Esophagus squamous epithelium (tissue), 4 donors: ENCODE data around the gene CITED1.

Source experiments
- POLR2A ChIP-seq, 4 donors: fragments of 450-650 bp; IDR thresholded peaks; one replicate each; pipeline ENCODE4 v1.6.1; 2017; ENCODE audit warnings: antibody characterized with exemption in 4 of 4, mild to moderate bottlenecking in 4 of 4, moderate library complexity in 3 of 4
- TF ChIP-seq, protein P1 (sequence below), 6 experiments: fragments of 450-650 bp in 4 of 6; fragments of 200-600 bp in 2 of 6; sonication (generic) in 2 of 6; IDR thresholded peaks; one replicate each; pipeline ENCODE4 v1.5.1; 2016 to 2019; ENCODE audit warnings: antibody characterized with exemption in 6 of 6, mild to moderate bottlenecking in 4 of 6, moderate library complexity in 4 of 6

GRCh38 chrX:72280321-72280845, 25.3 kb downstream of the CITED1 start:
- TF ChIP-seq POLR2A (IDR thresholded peaks at IDR 0.05) = no peak
- TF ChIP-seq, protein P1, sequence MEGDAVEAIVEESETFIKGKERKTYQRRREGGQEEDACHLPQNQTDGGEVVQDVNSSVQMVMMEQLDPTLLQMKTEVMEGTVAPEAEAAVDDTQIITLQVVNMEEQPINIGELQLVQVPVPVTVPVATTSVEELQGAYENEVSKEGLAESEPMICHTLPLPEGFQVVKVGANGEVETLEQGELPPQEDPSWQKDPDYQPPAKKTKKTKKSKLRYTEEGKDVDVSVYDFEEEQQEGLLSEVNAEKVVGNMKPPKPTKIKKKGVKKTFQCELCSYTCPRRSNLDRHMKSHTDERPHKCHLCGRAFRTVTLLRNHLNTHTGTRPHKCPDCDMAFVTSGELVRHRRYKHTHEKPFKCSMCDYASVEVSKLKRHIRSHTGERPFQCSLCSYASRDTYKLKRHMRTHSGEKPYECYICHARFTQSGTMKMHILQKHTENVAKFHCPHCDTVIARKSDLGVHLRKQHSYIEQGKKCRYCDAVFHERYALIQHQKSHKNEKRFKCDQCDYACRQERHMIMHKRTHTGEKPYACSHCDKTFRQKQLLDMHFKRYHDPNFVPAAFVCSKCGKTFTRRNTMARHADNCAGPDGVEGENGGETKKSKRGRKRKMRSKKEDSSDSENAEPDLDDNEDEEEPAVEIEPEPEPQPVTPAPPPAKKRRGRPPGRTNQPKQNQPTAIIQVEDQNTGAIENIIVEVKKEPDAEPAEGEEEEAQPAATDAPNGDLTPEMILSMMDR (IDR thresholded peaks at IDR 0.05) = no peak
